GM12891 (cell line): ENCODE results near the gene CCNJ.

Source experiments
- PAX5 ChIP-seq: IDR thresholded peaks from 2 replicates; pipeline ENCODE4 v1.6.1; 2011; ENCODE audit warnings: low read length, moderate library complexity, mild to moderate bottlenecking; ENCODE audit not compliant: insufficient read depth, severe bottlenecking
- POLR2A ChIP-seq: IDR thresholded peaks from 2 replicates; pipeline ENCODE4 v1.6.1; 2011; ENCODE audit warnings: low read depth, low read length, control low read depth
- POLR2AphosphoS5 ChIP-seq: IDR thresholded peaks from 2 replicates; pipeline ENCODE4 v1.6.1; 2011; ENCODE audit warnings: low read depth, low read length, control low read depth
- POU2F2 ChIP-seq: IDR thresholded peaks from 2 replicates; pipeline ENCODE4 v1.6.1; 2011; ENCODE audit warnings: low read depth, mild to moderate bottlenecking, control low read depth, low read length, moderate library complexity
- SPI1 ChIP-seq: IDR thresholded peaks from 2 replicates; pipeline ENCODE4 v1.6.1; 2011; ENCODE audit warnings: low read depth, low read length, control low read depth
- TAF1 ChIP-seq: IDR thresholded peaks from 2 replicates; pipeline ENCODE4 v1.6.1; 2011; ENCODE audit warnings: low read depth, low read length, control low read depth

- no peak for TF ChIP-seq POLR2AphosphoS5
- TF ChIP-seq POLR2A: no peak
- no peak for TF ChIP-seq TAF1
- TF ChIP-seq SPI1: no peak
- TF ChIP-seq PAX5: no peak
- no peak for TF ChIP-seq POU2F2
Observed at GRCh38 chr10:96038476-96039387, 4.7 kb upstream of the CCNJ start.
